ENCODE results near the gene RTCA.
"Not testable (repeated sequence)": the region's sequence is repeated elsewhere in the genome, so short reads cannot be mapped to it uniquely, and the experiment has no call there.

Gene RTCA

GRCh38 chr1:100320311-100321099 is 54.5 kb downstream of the RTCA start:
- no peak overlapping the region for H3K4me3 ChIP-seq (ENCODE audit: low read depth, low read length)
- DNase-seq (ENCODE audit: low read depth): no peak
- TF ChIP-seq, protein P1, sequence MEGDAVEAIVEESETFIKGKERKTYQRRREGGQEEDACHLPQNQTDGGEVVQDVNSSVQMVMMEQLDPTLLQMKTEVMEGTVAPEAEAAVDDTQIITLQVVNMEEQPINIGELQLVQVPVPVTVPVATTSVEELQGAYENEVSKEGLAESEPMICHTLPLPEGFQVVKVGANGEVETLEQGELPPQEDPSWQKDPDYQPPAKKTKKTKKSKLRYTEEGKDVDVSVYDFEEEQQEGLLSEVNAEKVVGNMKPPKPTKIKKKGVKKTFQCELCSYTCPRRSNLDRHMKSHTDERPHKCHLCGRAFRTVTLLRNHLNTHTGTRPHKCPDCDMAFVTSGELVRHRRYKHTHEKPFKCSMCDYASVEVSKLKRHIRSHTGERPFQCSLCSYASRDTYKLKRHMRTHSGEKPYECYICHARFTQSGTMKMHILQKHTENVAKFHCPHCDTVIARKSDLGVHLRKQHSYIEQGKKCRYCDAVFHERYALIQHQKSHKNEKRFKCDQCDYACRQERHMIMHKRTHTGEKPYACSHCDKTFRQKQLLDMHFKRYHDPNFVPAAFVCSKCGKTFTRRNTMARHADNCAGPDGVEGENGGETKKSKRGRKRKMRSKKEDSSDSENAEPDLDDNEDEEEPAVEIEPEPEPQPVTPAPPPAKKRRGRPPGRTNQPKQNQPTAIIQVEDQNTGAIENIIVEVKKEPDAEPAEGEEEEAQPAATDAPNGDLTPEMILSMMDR (IDR thresholded peaks at IDR 0.05; ENCODE audit: insufficient read depth, low read depth, low read length, missing control alignments): no peak

DNA sequence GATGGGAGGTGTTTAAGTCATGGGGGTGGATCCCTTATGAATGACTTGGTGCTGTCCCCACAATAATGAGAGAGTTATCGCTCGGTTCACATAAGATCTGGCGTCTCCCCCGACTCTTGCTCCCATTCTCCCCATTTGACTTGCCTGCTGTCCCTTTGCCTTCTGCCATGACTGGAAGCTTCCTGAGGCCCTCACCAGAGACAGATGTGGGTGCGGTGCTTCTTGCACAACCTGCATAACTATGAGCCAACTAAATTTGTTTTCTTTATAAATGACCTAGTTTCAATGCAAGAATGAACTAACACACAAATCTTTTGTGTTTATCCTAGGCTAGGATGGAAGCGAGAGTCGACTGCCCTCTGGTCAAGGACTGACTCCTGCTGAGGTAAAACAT is 55.1 kb downstream of the RTCA start:
- TF ChIP-seq, protein P1 (IDR thresholded peaks at IDR 0.05; ENCODE audit: insufficient read depth, low read depth, low read length, missing control alignments): no peak

GRCh38 chr1:100321506-100321905 is 55.5 kb downstream of the RTCA start:
- no peak for DNase-seq (ENCODE audit: low read depth)
- H3K4me3 ChIP-seq (ENCODE audit: low read depth, low read length): no peak overlapping the region
- TF ChIP-seq, protein P1 (IDR thresholded peaks at IDR 0.05; ENCODE audit: insufficient read depth, low read depth, low read length, missing control alignments): no peak

More for the DNA sequence above, 55.1 kb downstream of the RTCA start:
- no peak overlapping the region for H3K4me3 ChIP-seq (ENCODE audit: low read depth, low read length)
- DNase-seq (ENCODE audit: low read depth): no peak

DNA sequence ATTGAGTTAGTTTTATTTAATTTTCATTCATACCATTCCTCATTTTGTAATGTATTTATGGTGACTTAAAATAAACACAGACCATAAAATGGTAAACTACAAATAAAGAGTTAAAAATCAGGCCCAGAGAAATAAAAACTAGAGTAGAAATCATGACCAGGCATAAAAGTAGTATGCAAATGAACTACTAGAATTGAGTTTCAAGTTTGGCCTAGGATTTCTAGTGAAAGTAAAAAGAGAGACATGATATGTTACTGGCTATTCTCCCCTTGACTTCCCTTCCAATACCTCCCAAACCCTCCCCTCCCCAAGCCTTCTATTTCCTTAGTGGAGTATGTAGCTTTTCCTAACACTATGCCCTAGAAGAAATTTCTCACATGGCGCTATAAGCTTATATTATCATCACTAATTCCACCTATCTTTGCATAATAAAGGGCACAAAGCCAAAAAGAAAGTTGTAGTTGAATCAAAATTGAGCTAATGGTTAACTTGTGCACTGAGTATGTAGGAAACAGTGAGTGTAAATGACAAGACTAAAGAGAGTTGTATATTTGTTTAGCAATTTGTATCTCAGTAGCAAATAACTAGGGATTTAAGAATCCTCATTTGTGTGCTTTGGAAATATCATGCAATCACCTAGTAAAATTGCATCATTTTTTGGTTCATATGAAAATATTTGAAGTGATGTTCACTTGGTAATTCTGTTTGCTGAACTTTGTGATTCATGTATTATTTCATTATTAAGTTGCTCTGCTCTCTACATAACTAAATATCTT is 56.6 kb downstream of the RTCA start:
- DNase-seq (ENCODE audit: low read depth): no peak
- TF ChIP-seq, protein P1 (IDR thresholded peaks at IDR 0.05; ENCODE audit: insufficient read depth, low read depth, low read length, missing control alignments): no peak
- H3K4me3 ChIP-seq (ENCODE audit: low read depth, low read length): no peak overlapping the region

DNA sequence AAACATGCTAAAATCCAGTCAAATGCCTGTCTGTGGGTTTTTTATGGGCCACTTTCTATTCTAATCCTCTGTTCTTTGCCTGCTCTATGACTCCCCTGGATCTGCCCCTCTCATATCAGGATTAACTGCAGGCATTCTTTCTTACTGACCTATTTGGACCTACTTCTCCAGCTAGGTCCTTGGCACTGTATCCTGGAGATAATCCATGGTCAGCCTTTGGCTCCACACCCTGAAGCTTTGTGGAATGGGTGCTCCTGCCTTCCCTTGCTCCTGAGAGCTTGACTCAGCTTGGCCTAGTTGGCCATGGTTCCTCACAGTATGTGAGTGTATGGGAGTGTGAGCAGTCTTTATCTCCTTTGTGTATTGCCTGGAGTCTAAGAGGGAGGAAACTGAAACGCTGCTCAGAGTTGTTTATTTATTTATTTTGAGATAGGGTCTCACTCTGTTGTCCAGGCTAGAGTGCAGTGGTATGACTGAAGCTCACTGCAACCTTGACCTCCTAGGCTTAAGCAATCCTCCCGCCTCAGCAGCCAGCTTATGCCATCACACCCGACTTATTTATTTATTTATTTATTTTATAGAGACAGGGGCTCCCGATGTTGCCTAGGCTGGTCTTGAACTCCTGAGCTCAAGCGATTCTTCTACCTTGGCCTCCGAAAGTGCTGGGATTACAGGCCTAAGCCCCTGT is 57.5 kb downstream of the RTCA start:
- TF ChIP-seq, protein P1 (IDR thresholded peaks at IDR 0.05; ENCODE audit: insufficient read depth, low read depth, low read length, missing control alignments): no peak
- no peak for DNase-seq (ENCODE audit: low read depth)
- no peak overlapping the region for H3K4me3 ChIP-seq (ENCODE audit: low read depth, low read length)

DNA sequence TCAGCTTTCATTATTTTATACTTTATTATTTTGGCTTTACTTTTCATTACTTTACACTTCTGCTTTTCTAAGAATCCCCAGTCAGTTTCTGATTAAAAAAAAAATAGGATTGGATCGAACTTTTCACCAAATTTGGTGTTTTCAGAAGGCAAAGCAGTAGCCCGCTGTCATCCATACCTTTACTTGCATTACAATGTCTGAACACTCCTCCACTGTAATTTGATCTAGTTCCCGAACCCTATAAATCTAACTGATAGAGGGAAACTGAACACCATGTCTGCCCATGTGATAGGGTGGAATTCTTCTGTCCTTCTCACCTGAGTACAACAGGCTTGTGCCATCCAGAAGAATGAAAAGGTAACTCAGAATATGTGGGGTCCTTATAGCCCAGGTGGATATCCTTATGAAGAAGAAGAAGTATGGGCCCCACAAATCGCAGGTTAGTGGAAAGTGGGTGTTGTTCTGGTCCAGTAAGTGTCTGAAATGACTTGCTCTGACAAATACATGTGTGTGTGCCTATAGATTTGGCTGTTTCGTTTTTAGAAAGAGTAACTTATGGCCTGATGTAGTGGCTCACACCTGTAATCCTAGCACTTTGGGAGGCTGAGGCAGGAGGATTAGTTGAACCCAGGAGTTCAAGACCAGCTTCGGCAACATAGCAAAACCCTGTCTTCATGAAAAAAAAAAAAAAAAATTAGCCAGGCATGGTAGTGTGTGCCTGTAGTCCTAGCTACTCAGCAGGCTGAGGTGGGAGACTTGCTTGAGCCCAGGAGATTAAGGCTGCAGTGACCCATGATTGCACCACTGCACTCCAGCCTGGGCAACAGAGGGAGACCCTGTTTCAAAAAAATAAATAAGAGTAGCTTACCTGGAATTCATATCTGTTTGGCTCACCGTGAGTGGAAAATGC is 59.7 kb downstream of the RTCA start:
- TF ChIP-seq, protein P1 (IDR thresholded peaks at IDR 0.05; ENCODE audit: insufficient read depth, low read depth, low read length, missing control alignments): no peak
- DNase-seq (ENCODE audit: low read depth): no peak

DNA sequence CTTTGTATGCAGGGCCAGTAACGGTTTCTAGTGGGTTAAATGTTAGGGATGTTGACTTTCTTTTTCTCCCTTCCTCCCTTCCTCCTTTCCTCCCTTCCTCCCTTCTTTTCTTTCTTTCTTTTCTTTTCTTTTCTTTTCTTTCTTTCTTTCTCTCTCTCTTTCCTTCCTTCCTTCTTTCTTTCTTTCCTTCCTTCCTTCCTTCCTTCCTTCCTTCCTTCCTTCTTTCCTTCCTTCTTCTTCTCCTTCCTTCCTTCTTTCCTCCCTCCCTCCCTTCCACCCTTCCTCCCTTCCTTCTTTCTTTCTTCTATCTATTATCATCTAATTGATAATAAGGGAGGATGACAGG is 60.3 kb downstream of the RTCA start:
- not testable (repeated sequence) for H3K4me3 ChIP-seq (ENCODE audit: low read depth, low read length); DNase-seq (ENCODE audit: low read depth)

More for the DNA sequence above, 59.7 kb downstream of the RTCA start:
- H3K4me3 ChIP-seq (ENCODE audit: low read depth, low read length): no peak overlapping the region
